NB4 (cell line): ENCODE data around the gene ARHGAP15.

Experiments
- CTCF ChIP-seq: IDR thresholded peaks from one replicate; pipeline ENCODE4 v1.5.1; 2012; ENCODE audit warnings: low read depth, low read length
- MAX ChIP-seq: IDR thresholded peaks from 2 replicates; pipeline ENCODE4 v1.6.1; 2011; ENCODE audit warnings: low read depth, low read length
- POLR2A ChIP-seq: IDR thresholded peaks from 2 replicates; pipeline ENCODE4 v1.6.1; 2011; ENCODE audit warnings: mild to moderate bottlenecking; ENCODE audit not compliant: insufficient read length; ENCODE audit errors: extremely low read depth

- no peak for TF ChIP-seq POLR2A
- TF ChIP-seq CTCF = no peak
- TF ChIP-seq MAX = no peak
Observed at GRCh38 chr2:143734507-143734906, 605.3 kb downstream of the ARHGAP15 start.
